Keratinocyte (primary cell): ENCODE data around the gene TAP2. TPM values are rescaled to one million over a fixed set of nuclear protein-coding genes. Genes with fewer than 3 reads are reported as not detected.

ENCODE experiments used
- DNase-seq: peaks from one replicate; pipeline ENCODE4 v3.0.0-alpha.2; 2011; ENCODE audit warnings: low read depth, missing footprints, low spot score
- FAIRE-seq: peaks from 2 replicates; lab custom pipeline; 2011; peaks lifted over from hg19 to GRCh38; lab: Jason Lieb, UNC
- H2AFZ ChIP-seq: 2 replicates; pipeline ENCODE4 v1.6.0; 2012; ENCODE audit warnings: low read length, control low read depth, inconsistent platforms; ENCODE audit not compliant: control insufficient read depth
- H3K27ac ChIP-seq: 2 replicates; pipeline ENCODE4 v1.5.1; 2011; ENCODE audit warnings: low read length; ENCODE audit not compliant: control insufficient read depth, insufficient read depth
- H3K27me3 ChIP-seq: 3 replicates; pipeline ENCODE4 v1.6.0; 2011; ENCODE audit warnings: low read length; ENCODE audit not compliant: control insufficient read depth, insufficient read depth; ENCODE audit errors: extremely low read depth
- H3K36me3 ChIP-seq, 2 experiments: 2 replicates in 1 of 2; 3 replicates in 1 of 2; pipeline ENCODE4 v1.5.1; 2011; ENCODE audit warnings: low read length in 2 of 2, mild to moderate bottlenecking in 1 of 2; ENCODE audit not compliant: control insufficient read depth in 2 of 2, insufficient read depth in 2 of 2; ENCODE audit errors: extremely low read depth in 1 of 2
- H3K4me1 ChIP-seq: 3 replicates; pipeline ENCODE4 v1.5.1; 2011; ENCODE audit warnings: low read length; ENCODE audit not compliant: control insufficient read depth, insufficient read depth; ENCODE audit errors: extremely low read depth
- H3K4me2 ChIP-seq: 3 replicates; pipeline ENCODE4 v1.6.0; 2011; ENCODE audit warnings: low read depth, low read length; ENCODE audit not compliant: control insufficient read depth, insufficient read depth; ENCODE audit errors: extremely low read depth
- H3K4me3 ChIP-seq, 3 experiments: fragments of 200-600 bp in 1 of 3; sonication (generic) in 1 of 3; 2 replicates in 2 of 3; 3 replicates in 1 of 3; pipeline ENCODE4 v1.5.1; 2011 to 2016; ENCODE audit warnings: low read length in 3 of 3, mild to moderate bottlenecking in 3 of 3, control low read depth in 2 of 3, inconsistent platforms in 1 of 3, low read depth in 1 of 3, mixed read lengths in 1 of 3, mixed run types in 1 of 3, moderate library complexity in 1 of 3; ENCODE audit not compliant: control insufficient read depth in 2 of 3, insufficient read depth in 2 of 3; ENCODE audit errors: extremely low read depth in 1 of 3
- H3K79me2 ChIP-seq: 2 replicates; pipeline ENCODE4 v1.6.0; 2012; ENCODE audit warnings: low read length; ENCODE audit not compliant: control insufficient read depth, insufficient read depth
- H3K9ac ChIP-seq: 3 replicates; pipeline ENCODE4 v1.6.0; 2011; ENCODE audit warnings: low read length; ENCODE audit not compliant: control insufficient read depth, insufficient read depth; ENCODE audit errors: extremely low read depth
- H3K9me1 ChIP-seq: 3 replicates; pipeline ENCODE4 v1.6.0; 2011; ENCODE audit warnings: low read length; ENCODE audit not compliant: control insufficient read depth, insufficient read depth; ENCODE audit errors: extremely low read depth
- H3K9me3 ChIP-seq: 2 replicates; pipeline ENCODE4 v1.5.1; 2012; ENCODE audit warnings: low read depth, low read length; ENCODE audit not compliant: control insufficient read depth
- H4K20me1 ChIP-seq: 3 replicates; pipeline ENCODE4 v1.6.0; 2011; ENCODE audit warnings: low read length; ENCODE audit not compliant: control insufficient read depth, insufficient read depth; ENCODE audit errors: extremely low read depth
- EZH2 ChIP-seq: IDR thresholded peaks from one replicate; pipeline ENCODE4 v1.6.1; 2012; ENCODE audit warnings: inconsistent platforms, mild to moderate bottlenecking, low read length, moderate library complexity
- dilution Hi-C: fragments of 300-500 bp; cut with MboI; formaldehyde crosslinking; loops from one replicate; pipeline ENCODE4 v1.7.0; 2020; ENCODE audit warnings: low sequenced_read_pairs; ENCODE audit not compliant: extremely low pct_ligation_motif_present
- polyA plus RNA-seq, 5 experiments: library from polyadenylated mRNA; depleted of rRNA in 3 of 5; stranded (reverse) in 3 of 5; stranded (forward) in 1 of 5; unstranded in 1 of 5; fragments of >200 nt; gene quantifications; 1 replicate in 1 of 5; 2 replicates in 3 of 5; 3 replicates in 1 of 5; pipeline versions ENCODE4 v1.2.1 to v1.2.3, GENCODE V29; 2011 to 2012; ENCODE audit warnings: missing spikeins in 2 of 5, low read depth in 1 of 5, low replicate concordance in 1 of 5
- TF ChIP-seq, protein P1 (sequence below), 3 experiments: IDR thresholded peaks in 1 of 3; conservative IDR thresholded peaks in 1 of 3; optimal IDR thresholded peaks in 1 of 3; 2 replicates in 2 of 3; 3 replicates in 1 of 3; pipeline versions ENCODE3 to v1.5.1; 2011; ENCODE audit warnings: low read length in 3 of 3, mild to moderate bottlenecking in 3 of 3, moderate library complexity in 2 of 3, control low read depth in 1 of 3, inconsistent platforms in 1 of 3; ENCODE audit not compliant: insufficient read depth in 2 of 3; ENCODE audit errors: extremely low read depth in 1 of 3

The TAP2 gene
- polyA plus RNA-seq, 1 donor (not counting 4 experiments of a cell fraction or from before 2014, with no cell fraction given) = 50.7 TPM

DNA sequence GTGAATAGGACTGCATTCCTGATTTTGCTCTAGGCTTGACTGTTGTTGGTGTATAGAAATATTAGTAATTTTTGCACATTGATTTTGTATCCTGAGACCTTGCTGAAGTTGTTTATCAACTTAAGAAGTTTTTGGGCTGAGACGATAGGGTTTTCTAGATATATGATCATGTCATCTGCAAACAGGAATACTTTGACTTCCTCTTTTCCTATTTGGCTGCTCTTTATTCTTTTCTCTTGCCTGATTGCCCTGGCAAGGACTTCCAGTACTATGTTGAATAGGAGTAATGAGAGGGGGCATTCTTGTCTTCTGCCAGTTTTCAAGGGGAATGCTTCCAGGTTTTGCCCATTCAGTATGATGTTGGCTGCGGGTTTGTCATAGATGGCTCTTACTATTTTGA, 35.1 kb downstream of the TAP2 start:
- H4K20me1 ChIP-seq = no peaks in the 10 kb centered on the region
- H3K4me3 ChIP-seq = no peak overlapping the region
- no peaks in the 10 kb centered on the region for H3K9me1 ChIP-seq
- no peaks in the 10 kb centered on the region for H3K79me2 ChIP-seq
- DNase-seq (no peak), FAIRE-seq (no peak)
- H3K27ac ChIP-seq = no peak overlapping the region
- no peak overlapping the region for H2AFZ ChIP-seq
- no peaks in the 10 kb centered on the region for H3K36me3 ChIP-seq
- no peaks in the 10 kb centered on the region for H3K4me1 ChIP-seq
- H3K9ac ChIP-seq = no peak overlapping the region
- no peak for TF ChIP-seq EZH2
- TF ChIP-seq, protein P1, sequence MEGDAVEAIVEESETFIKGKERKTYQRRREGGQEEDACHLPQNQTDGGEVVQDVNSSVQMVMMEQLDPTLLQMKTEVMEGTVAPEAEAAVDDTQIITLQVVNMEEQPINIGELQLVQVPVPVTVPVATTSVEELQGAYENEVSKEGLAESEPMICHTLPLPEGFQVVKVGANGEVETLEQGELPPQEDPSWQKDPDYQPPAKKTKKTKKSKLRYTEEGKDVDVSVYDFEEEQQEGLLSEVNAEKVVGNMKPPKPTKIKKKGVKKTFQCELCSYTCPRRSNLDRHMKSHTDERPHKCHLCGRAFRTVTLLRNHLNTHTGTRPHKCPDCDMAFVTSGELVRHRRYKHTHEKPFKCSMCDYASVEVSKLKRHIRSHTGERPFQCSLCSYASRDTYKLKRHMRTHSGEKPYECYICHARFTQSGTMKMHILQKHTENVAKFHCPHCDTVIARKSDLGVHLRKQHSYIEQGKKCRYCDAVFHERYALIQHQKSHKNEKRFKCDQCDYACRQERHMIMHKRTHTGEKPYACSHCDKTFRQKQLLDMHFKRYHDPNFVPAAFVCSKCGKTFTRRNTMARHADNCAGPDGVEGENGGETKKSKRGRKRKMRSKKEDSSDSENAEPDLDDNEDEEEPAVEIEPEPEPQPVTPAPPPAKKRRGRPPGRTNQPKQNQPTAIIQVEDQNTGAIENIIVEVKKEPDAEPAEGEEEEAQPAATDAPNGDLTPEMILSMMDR (optimal IDR thresholded peaks at IDR 0.05 in 1 of 3, IDR thresholded peaks at IDR 0.05 in 1 of 3, conservative IDR thresholded peaks at IDR 0.05 in 1 of 3; ENCODE audit: extremely low read depth in 1 of 3, insufficient read depth in 2 of 3, low read length in 3 of 3) = no peak
- dilution Hi-C loops = no loop called here
- no peaks in the 10 kb centered on the region for H3K27me3 ChIP-seq
- no peaks in the 10 kb centered on the region for H3K9me3 ChIP-seq
- H3K4me2 ChIP-seq = no peak overlapping the region

DNA sequence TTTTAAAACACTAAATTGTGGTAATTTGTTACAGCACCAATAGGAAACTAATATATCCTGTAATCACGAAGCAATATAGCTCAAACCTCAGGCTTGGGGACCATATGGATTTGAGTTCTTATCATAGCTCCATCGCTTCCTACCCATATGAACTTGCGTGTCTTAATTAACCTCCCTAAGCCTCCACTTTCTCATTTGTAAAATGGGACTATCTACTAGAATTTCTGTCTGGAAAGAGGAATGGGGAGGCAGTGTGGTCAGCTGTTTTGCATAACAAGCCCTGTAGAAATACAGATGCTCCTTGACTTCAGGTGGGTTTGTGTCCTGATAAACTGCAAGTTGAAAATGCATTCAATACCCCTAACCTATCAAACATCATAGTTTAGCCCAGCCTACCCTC, 38.8 kb downstream of the TAP2 start:
- Histone ChIP-seq H3K9ac (no peak overlapping the region), H3K4me3 (no peak overlapping the region), H3K27ac (no peak overlapping the region), H3K9me3 (no peaks in the 10 kb centered on the region), H3K9me1 (no peaks in the 10 kb centered on the region), H3K4me1 (peaks cover 5% of the 10 kb centered on the region), H3K27me3 (peaks cover 3% of the 10 kb centered on the region), H4K20me1 (no peaks in the 10 kb centered on the region), H3K4me2 (no peak overlapping the region), H2AFZ (no peak overlapping the region), H3K36me3 (no peaks in the 10 kb centered on the region), H3K79me2 (no peaks in the 10 kb centered on the region)
- DNase-seq (no peak), FAIRE-seq (no peak)
- dilution Hi-C loops = no loop called here
- TF ChIP-seq EZH2 = no peak
- TF ChIP-seq, protein P1 (optimal IDR thresholded peaks at IDR 0.05 in 1 of 3, IDR thresholded peaks at IDR 0.05 in 1 of 3, conservative IDR thresholded peaks at IDR 0.05 in 1 of 3; ENCODE audit: extremely low read depth in 1 of 3, insufficient read depth in 2 of 3, low read length in 3 of 3) = no peak
